Muscle of leg (tissue), 11 donors: ENCODE results near the gene ZBTB7C. TPM values are rescaled to one million over a fixed set of nuclear protein-coding genes. Genes with fewer than 3 reads are reported as not detected.
A peak's percentile ranks its signal among the peaks of the same experiment; 100 is the strongest.

Source experiments
- DNase-seq: peaks from one replicate; pipeline ENCODE4 v3.0.0; 2013
- H3K27ac ChIP-seq: one replicate; pipeline ENCODE4 v1.5.1; 2013; ENCODE audit warnings: mild to moderate bottlenecking, low read length, control low read depth
- H3K27me3 ChIP-seq: one replicate; pipeline ENCODE4 v1.6.1; 2013; ENCODE audit warnings: low read length; ENCODE audit not compliant: control insufficient read depth, insufficient read depth
- H3K36me3 ChIP-seq: one replicate; pipeline ENCODE4 v1.6.1; 2013; ENCODE audit warnings: low read length; ENCODE audit not compliant: control insufficient read depth, insufficient read depth
- H3K4me1 ChIP-seq: one replicate; pipeline ENCODE4 v1.6.1; 2013; ENCODE audit warnings: low read length; ENCODE audit not compliant: control insufficient read depth, insufficient read depth
- H3K4me3 ChIP-seq: one replicate; pipeline ENCODE4 v1.5.1; 2013; ENCODE audit warnings: low read length, control low read depth
- H3K9me3 ChIP-seq: replicated peaks from 2 replicates; pipeline ENCODE4 v1.6.1; 2013; ENCODE audit warnings: low read depth, low read length; ENCODE audit not compliant: control insufficient read depth
- WGBS: methylation state at CpG from one replicate; pipeline ENCODE4 v1.1.5; 2013; ENCODE audit warnings: missing lambda C conversion rate; ENCODE audit not compliant: insufficient coverage; 5-methylcytosine and 5-hydroxymethylcytosine counted together
- polyA plus RNA-seq, 8 donors: library from polyadenylated mRNA; unstranded; fragments of 120-200 nt; gene quantifications; one replicate each; pipeline versions ENCODE4 v1.2.1 to v1.2.3, GENCODE V29; 2013; ENCODE audit warnings: inconsistent platforms in 1 of 8, low replicate concordance in 1 of 8; ENCODE audit not compliant: insufficient read length in 8 of 8, insufficient read depth in 1 of 8
- total RNA-seq: library from RNA; stranded (reverse); fragments of 120-200 nt; gene quantifications from one replicate; pipeline ENCODE4 v1.2.4, GENCODE V29; 2013

The ZBTB7C gene
- total and polyA plus RNA-seq, 9 donors, result 2.8 to 5.6 (median 4.1) TPM

DNA sequence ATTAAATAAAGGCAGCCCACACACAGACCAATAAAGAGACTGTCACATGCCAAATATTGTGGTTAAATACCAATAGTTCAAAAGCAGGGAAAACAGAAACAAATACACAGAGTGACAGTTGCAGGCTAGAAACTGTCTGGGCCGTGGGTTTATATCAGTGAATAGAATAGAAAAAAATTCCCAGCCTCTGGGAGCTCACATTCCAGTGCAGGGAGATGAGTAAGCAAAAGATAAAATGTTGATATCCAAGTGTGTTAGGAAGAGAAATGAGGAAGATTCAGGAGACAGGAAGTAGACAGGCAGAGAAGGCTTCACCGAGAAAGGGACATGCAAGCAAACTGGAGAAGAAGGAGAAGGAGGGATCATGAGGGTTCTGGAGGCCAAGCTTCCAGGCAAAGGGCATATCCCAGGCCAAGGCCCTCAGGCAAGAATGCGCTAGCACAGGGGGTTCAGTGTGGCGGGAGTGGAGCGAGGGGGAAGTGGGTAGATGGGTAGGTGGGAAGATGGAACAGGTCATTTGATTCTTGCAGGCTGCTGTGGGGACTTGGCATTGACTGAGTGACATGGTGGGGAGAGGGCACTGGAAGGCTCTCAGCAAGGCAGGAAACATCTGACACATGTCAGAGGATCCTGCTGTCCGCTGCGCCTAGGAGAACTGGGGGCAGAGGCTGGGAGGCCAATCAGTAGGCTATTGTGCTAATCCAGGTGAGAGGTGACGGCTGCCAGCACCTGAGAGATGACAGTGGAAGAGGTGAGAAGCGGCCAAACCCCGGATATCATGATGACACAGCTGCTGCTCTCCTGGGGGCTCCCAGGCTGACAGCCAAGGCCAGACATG, 89.2 kb downstream of the ZBTB7C start:
- WGBS, result 63% methylated on average over 10 of the region's 10 CpGs

GRCh38 chr18:48318436-48318835, 90.7 kb downstream of the ZBTB7C start:
- Histone ChIP-seq H3K36me3 (no peaks in the 10 kb centered on the region), H3K9me3 (no peaks in the 10 kb centered on the region), H3K27ac (no peak overlapping the region), H3K27me3 (no peaks in the 10 kb centered on the region), H3K4me1 (peaks cover 24% of the 10 kb centered on the region), H3K4me3 (no peak overlapping the region)
- WGBS, result 84% methylated on average over 8 of the region's 8 CpGs
- no peak for DNase-seq

More for the DNA sequence above, 89.2 kb downstream of the ZBTB7C start:
- Histone ChIP-seq H3K27me3 (no peaks in the 10 kb centered on the region), H3K4me1 (peaks cover 24% of the 10 kb centered on the region), H3K4me3 (no peak overlapping the region), H3K9me3 (no peaks in the 10 kb centered on the region), H3K27ac (no peak overlapping the region), H3K36me3 (no peaks in the 10 kb centered on the region)
- no peak for DNase-seq

DNA sequence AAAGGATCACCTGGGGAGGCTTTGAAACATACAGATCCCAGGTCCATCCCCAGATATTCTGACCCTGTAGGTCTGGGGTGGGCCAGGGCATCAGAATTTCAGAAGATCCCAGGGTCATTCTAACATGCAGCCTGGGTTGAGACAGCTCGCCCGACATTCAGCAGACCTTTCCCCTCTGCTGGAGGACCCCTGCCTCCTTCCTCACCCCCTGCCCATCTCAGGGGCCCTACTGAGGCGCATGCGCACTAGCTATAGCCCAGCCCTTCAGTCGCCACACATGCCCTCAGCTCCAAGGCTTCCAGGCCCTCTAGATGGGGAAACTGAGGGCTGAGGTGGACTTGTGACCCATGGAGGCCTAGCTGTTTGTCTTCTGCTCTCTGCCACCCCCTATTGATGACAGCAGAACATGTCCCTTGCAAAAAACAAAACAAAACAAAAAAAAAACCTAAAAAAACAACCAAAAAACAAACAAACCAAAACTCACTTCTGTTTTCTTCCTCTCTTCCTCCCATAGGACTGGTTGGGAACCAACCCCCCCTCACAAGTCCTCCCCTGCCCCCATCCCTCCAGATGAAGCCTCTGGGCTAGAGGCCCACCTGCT, 91.3 kb downstream of the ZBTB7C start:
- DNase-seq, result no peak
- WGBS, result 100% methylated on average over 3 of the region's 5 CpGs
- peaks cover 24% of the 10 kb centered on the region for H3K4me1 ChIP-seq
- H3K9me3 ChIP-seq, result no peaks in the 10 kb centered on the region
- H3K27me3 ChIP-seq, result peaks cover 3% of the 10 kb centered on the region
- H3K4me3 ChIP-seq, result no peak overlapping the region
- no peaks in the 10 kb centered on the region for H3K36me3 ChIP-seq
- H3K27ac ChIP-seq, result no peak overlapping the region

DNA sequence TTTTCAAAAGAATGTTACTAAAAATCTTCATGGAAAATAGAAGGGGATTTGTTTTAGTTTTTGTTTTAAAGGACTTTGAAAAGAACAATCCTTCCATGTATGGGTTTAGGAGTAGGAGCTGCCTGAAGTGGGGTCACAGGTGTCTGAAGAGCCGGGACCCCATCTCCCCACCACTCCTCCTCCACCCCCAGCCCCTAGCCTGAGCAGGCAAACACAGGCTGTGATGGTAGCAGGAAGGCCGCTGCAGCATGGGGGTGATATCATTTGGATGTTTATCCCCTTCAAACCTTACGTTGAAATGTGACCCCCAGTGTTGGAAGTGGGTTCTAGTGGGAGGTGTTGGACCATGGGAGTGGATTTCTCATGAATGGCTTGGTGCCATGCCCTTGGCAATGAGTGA, 93.0 kb downstream of the ZBTB7C start:
- Histone ChIP-seq H3K27ac (no peak overlapping the region), H3K9me3 (no peaks in the 10 kb centered on the region), H3K4me1 (peaks cover 22% of the 10 kb centered on the region), H3K4me3 (no peak overlapping the region), H3K27me3 (peaks cover 3% of the 10 kb centered on the region), H3K36me3 (no peaks in the 10 kb centered on the region)
- no peak for DNase-seq
- no CpG with 5 or more reads among the region's 3 CpGs for WGBS

DNA sequence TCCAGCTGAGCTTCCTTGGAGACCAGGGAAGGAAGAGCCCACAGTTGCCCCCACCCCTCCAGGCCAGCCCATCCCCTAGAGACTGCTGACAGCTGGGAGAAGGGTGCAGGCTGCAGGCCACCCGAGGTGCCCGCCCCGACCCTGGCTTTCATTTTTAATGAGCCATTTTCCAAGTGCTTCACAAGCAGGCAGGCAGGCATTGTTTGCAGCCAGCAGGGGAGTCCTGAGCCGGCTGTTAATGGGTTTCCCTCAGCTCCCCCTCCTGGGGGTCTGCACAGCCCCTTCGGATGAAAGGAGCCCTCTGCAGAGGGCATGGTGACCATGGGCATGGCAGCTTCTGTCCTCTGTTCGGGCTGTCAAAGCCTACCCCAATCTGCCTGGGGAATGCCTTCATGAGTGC, 94.5 kb downstream of the ZBTB7C start:
- no peak overlapping the region for H3K27ac ChIP-seq
- no peak for DNase-seq
- 12% methylated on average over 5 of the region's 6 CpGs for WGBS
- H3K36me3 ChIP-seq, result no peaks in the 10 kb centered on the region
- H3K4me1 ChIP-seq, result peaks cover 13% of the 10 kb centered on the region
- no peak overlapping the region for H3K4me3 ChIP-seq
- peaks cover 3% of the 10 kb centered on the region for H3K27me3 ChIP-seq
- H3K9me3 ChIP-seq, result no peaks in the 10 kb centered on the region

DNA sequence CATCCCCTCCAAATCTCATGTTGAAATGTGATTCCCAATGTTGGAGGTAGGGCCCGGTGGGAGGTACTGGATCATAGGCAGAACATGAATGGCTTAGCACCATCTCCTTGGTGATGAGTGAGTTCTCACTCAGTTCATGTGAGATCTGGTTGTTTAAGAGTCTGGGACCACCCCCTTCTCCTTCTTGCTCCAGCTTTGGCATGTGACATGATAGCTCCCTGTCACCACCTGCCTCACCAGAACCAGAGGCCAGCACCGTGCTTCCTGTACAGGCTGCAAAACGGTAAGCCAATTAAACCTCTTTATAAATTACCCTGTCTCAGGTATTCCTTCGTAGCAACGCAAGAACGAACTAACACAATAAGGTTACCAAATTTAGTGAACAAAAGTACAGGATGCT, 95.4 kb downstream of the ZBTB7C start:
- WGBS, result 80% methylated on average over 1 of the region's 6 CpGs
- no peaks in the 10 kb centered on the region for H3K36me3 ChIP-seq
- H3K27ac ChIP-seq, result no peak overlapping the region
- DNase-seq, result no peak
- H3K4me1 ChIP-seq, result peaks cover 11% of the 10 kb centered on the region
- H3K4me3 ChIP-seq, result no peak overlapping the region
- peaks cover 3% of the 10 kb centered on the region for H3K27me3 ChIP-seq
- H3K9me3 ChIP-seq, result no peaks in the 10 kb centered on the region

DNA sequence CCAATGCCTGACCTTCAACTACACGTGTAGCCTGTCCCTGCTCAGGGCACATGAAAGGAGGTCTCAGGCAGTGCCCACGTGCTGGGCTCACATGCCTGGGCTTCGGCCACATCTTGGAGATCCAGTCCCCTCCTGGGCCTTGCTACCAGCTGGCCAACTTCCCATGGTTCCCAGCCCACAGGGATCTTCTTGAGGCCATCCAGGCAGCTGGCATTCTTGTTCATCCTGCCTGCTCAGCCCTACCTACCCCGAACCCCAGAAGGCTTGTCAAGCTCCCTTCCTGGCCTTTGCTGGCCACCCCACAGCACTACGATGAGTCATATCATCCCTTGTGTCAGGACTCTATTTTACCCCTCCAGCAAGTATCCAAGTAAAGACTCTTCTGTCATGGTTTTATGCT, 97.1 kb downstream of the ZBTB7C start:
- WGBS, result 82% methylated on average over 4 of the region's 5 CpGs
- Histone ChIP-seq H3K9me3 (no peaks in the 10 kb centered on the region), H3K36me3 (no peaks in the 10 kb centered on the region), H3K27ac (no peak overlapping the region), H3K4me3 (no peak overlapping the region), H3K4me1 (peaks cover 8% of the 10 kb centered on the region), H3K27me3 (peaks cover 3% of the 10 kb centered on the region)
- DNase-seq, result no peak

DNA sequence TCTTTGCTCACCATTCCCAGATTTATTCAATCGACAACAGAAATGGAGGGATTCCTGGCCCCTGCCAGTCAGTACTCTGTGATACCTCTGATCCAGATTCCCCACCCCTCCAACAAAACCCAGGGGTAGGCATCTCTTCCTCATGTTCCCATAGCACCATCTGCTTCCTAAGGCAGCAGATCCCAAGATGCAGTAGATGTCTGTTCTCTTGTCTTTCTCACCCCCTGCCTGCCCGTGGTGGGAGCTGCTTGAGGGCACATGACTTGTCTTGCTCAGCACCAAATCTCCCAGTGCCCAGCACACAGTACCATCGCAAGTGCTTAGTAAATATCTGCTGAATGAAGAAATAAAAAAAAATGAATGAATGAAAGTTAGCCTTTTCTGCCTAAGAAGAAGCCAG, 98.2 kb downstream of the ZBTB7C start:
- 65% methylated on average over 1 of the region's 3 CpGs for WGBS
- DNase-seq, result no peak
- Histone ChIP-seq H3K4me3 (no peak overlapping the region), H3K27ac (no peak overlapping the region), H3K36me3 (no peaks in the 10 kb centered on the region), H3K4me1 (peaks cover 13% of the 10 kb centered on the region), H3K27me3 (peaks cover 3% of the 10 kb centered on the region), H3K9me3 (no peaks in the 10 kb centered on the region)

- Histone ChIP-seq H3K4me3 (no peak overlapping the region), H3K4me1 (peaks cover 13% of the 10 kb centered on the region), H3K27me3 (peaks cover 3% of the 10 kb centered on the region), H3K27ac (no peak overlapping the region), H3K9me3 (no peaks in the 10 kb centered on the region), H3K36me3 (no peaks in the 10 kb centered on the region)
- WGBS, result 23% methylated on average over 2 of the region's 6 CpGs
- DNase-seq, result peak; percentile 31
Observed at GRCh38 chr18:48310353-48310752, 98.8 kb downstream of the ZBTB7C start.

GRCh38 chr18:48308755-48309575, 100.2 kb downstream of the ZBTB7C start:
- Histone ChIP-seq H3K27ac (no peak overlapping the region), H3K36me3 (no peaks in the 10 kb centered on the region), H3K4me1 (peaks cover 13% of the 10 kb centered on the region), H3K9me3 (no peaks in the 10 kb centered on the region), H3K27me3 (peaks cover 3% of the 10 kb centered on the region), H3K4me3 (no peak overlapping the region)
- DNase-seq, result no peak
- 100% methylated on average over 1 of the region's 7 CpGs for WGBS
